Immature natural killer cell (primary cell): ENCODE results near the gene RAB13. TPM values are rescaled to one million over a fixed set of nuclear protein-coding genes. Genes with fewer than 3 reads are reported as not detected.
"Not testable (repeated sequence)": the region's sequence is repeated elsewhere in the genome, so short reads cannot be mapped to it uniquely, and the experiment has no call there.

ENCODE experiments used
- DNase-seq, 3 donors: peaks; one replicate each; pipeline ENCODE4 v3.0.0; 2022; ENCODE audit warnings: mixed read lengths in 1 of 3
- H3K27ac Mint-ChIP-seq, 6 donors: one replicate each; pipeline ENCODE4 v1.8.0; 2020; ENCODE audit warnings: mixed read lengths in 6 of 6, mild to moderate bottlenecking in 5 of 6, inconsistent platforms in 4 of 6, moderate library complexity in 3 of 6
- H3K27me3 Mint-ChIP-seq, 3 donors: one replicate each; pipeline ENCODE4 v1.8.0; 2020 to 2021; ENCODE audit warnings: low read depth in 3 of 3, mild to moderate bottlenecking in 3 of 3, mixed read lengths in 3 of 3, moderate library complexity in 3 of 3, inconsistent platforms in 1 of 3
- H3K36me3 Mint-ChIP-seq, 3 donors: one replicate each; pipeline ENCODE4 v1.8.0; 2020; ENCODE audit warnings: mixed read lengths in 3 of 3, inconsistent platforms in 2 of 3, mild to moderate bottlenecking in 2 of 3
- H3K4me1 Mint-ChIP-seq, 2 donors: one replicate each; pipeline ENCODE4 v1.8.0; 2020; ENCODE audit warnings: inconsistent platforms in 2 of 2, mild to moderate bottlenecking in 2 of 2, mixed read lengths in 2 of 2, moderate library complexity in 1 of 2
- H3K4me3 Mint-ChIP-seq, 5 donors: one replicate each; pipeline ENCODE4 v1.8.0; 2020; ENCODE audit warnings: mild to moderate bottlenecking in 5 of 5, mixed read lengths in 5 of 5, inconsistent platforms in 3 of 5, moderate library complexity in 3 of 5
- H3K9me3 Mint-ChIP-seq, 6 donors: one replicate each; pipeline ENCODE4 v1.8.0; 2020; ENCODE audit warnings: mild to moderate bottlenecking in 6 of 6, mixed read lengths in 6 of 6, inconsistent platforms in 4 of 6, moderate library complexity in 3 of 6
- polyA plus RNA-seq, 3 donors: library from polyadenylated mRNA; unstranded; fragments of 300-500 nt; fragmentation: Illumina TruSeq; gene quantifications; one replicate each; pipeline ENCODE4 v1.2.3, GENCODE V29; 2021

Gene RAB13
- not detected for polyA plus RNA-seq

- DNase-seq, result no peak
- peak within 1 kb of the TSS; percentile 2 to 70 (median 40) for H3K4me3 Mint-ChIP-seq
- no peaks in the 10 kb centered on the region for H3K9me3 Mint-ChIP-seq
- H3K36me3 Mint-ChIP-seq, result peaks cover under 1 to 4% (median 2%) of the 10 kb centered on the region in 3 donors
- peak within 1 kb of the TSS; percentile 69 to 89 (median 84) for H3K27ac Mint-ChIP-seq
- H3K27me3 Mint-ChIP-seq, result peaks cover 15 to 22% (median 16%) of the 10 kb centered on the region in 3 donors
- peaks cover 23 to 27% of the 10 kb centered on the region in 2 donors for H3K4me1 Mint-ChIP-seq
Observed at GRCh38 chr1:153985941-153986761, at the start of gene RAB13. Gene RAB13, minus strand, starts transcription at chr1:153986339. Its CDS starts 103 bp downstream, at chr1:153986236.

GRCh38 chr1:154033697-154034096 lies 47.6 kb upstream of the RAB13 start:
- not testable (repeated sequence) for H3K4me1 Mint-ChIP-seq, H3K27me3 Mint-ChIP-seq, DNase-seq, H3K36me3 Mint-ChIP-seq, H3K9me3 Mint-ChIP-seq, H3K27ac Mint-ChIP-seq, H3K4me3 Mint-ChIP-seq

- H3K27ac Mint-ChIP-seq, result peak overlapping the region in 1 of 6 donors; percentile 16
- no peak overlapping the region for H3K4me3 Mint-ChIP-seq
- H3K9me3 Mint-ChIP-seq, result no peaks in the 10 kb centered on the region
- H3K4me1 Mint-ChIP-seq, result no peaks in the 10 kb centered on the region
- peaks cover 0 to 6% (median 0%) of the 10 kb centered on the region in 3 donors for H3K36me3 Mint-ChIP-seq
- DNase-seq, result no peak
- no peaks in the 10 kb centered on the region for H3K27me3 Mint-ChIP-seq
Observed at GRCh38 chr1:154019940-154020339, 33.8 kb upstream of the RAB13 start.

- H3K36me3 Mint-ChIP-seq, result peaks cover 0 to 6% (median 0%) of the 10 kb centered on the region in 3 donors
- no peaks in the 10 kb centered on the region for H3K9me3 Mint-ChIP-seq
- H3K27me3 Mint-ChIP-seq, result no peaks in the 10 kb centered on the region
- no peaks in the 10 kb centered on the region for H3K4me1 Mint-ChIP-seq
- no peak overlapping the region for H3K27ac Mint-ChIP-seq
- no peak overlapping the region for H3K4me3 Mint-ChIP-seq
- no peak for DNase-seq
Observed at GRCh38 chr1:154019269-154019668, 33.1 kb upstream of the RAB13 start.

GRCh38 chr1:154014154-154014907 lies 28.2 kb upstream of the RAB13 start:
- DNase-seq, result no peak
- Mint-ChIP-seq H3K4me3 (no peak overlapping the region), H3K27ac (peak overlapping the region in 1 of 6 donors; percentile 2), H3K4me1 (no peaks in the 10 kb centered on the region), H3K27me3 (no peaks in the 10 kb centered on the region), H3K36me3 (peaks cover 0 to 11% (median 0%) of the 10 kb centered on the region in 3 donors), H3K9me3 (no peaks in the 10 kb centered on the region)

GRCh38 chr1:154012543-154012942 lies 26.4 kb upstream of the RAB13 start:
- not testable (repeated sequence) for H3K36me3 Mint-ChIP-seq, H3K9me3 Mint-ChIP-seq, H3K27me3 Mint-ChIP-seq, H3K27ac Mint-ChIP-seq, H3K4me3 Mint-ChIP-seq, DNase-seq, H3K4me1 Mint-ChIP-seq

GRCh38 chr1:154012129-154012528 lies 26.0 kb upstream of the RAB13 start:
- Mint-ChIP-seq H3K4me1 (no peaks in the 10 kb centered on the region), H3K36me3 (peaks cover 0 to 5% (median 0%) of the 10 kb centered on the region in 3 donors), H3K27me3 (no peaks in the 10 kb centered on the region), H3K27ac (no peak overlapping the region), H3K9me3 (no peaks in the 10 kb centered on the region), H3K4me3 (no peak overlapping the region)
- DNase-seq, result no peak

- no peak overlapping the region for H3K27ac Mint-ChIP-seq
- no peaks in the 10 kb centered on the region for H3K27me3 Mint-ChIP-seq
- H3K4me3 Mint-ChIP-seq, result no peak overlapping the region
- H3K4me1 Mint-ChIP-seq, result no peaks in the 10 kb centered on the region
- DNase-seq, result no peak
- no peaks in the 10 kb centered on the region for H3K36me3 Mint-ChIP-seq
- H3K9me3 Mint-ChIP-seq, result no peaks in the 10 kb centered on the region
Observed at GRCh38 chr1:154006136-154006535, 20.0 kb upstream of the RAB13 start.

GRCh38 chr1:154000420-154000819 lies 14.3 kb upstream of the RAB13 start:
- no peak for DNase-seq
- Mint-ChIP-seq H3K4me1 (peaks cover 0 to 4% of the 10 kb centered on the region in 2 donors), H3K4me3 (no peak overlapping the region), H3K27me3 (peaks cover 0 to 4% (median 0%) of the 10 kb centered on the region in 3 donors), H3K27ac (no peak overlapping the region), H3K9me3 (no peaks in the 10 kb centered on the region), H3K36me3 (peaks cover under 1 to 5% (median 4%) of the 10 kb centered on the region in 3 donors)

GRCh38 chr1:153996882-153997281 lies 10.7 kb upstream of the RAB13 start:
- not testable (repeated sequence) for H3K9me3 Mint-ChIP-seq, H3K4me3 Mint-ChIP-seq, DNase-seq, H3K27me3 Mint-ChIP-seq, H3K27ac Mint-ChIP-seq
- peaks cover 12 to 17% (median 13%) of the 10 kb centered on the region in 3 donors for H3K36me3 Mint-ChIP-seq
- peaks cover 10 to 25% of the 10 kb centered on the region in 2 donors for H3K4me1 Mint-ChIP-seq

GRCh38 chr1:153995640-153996039 lies 9.5 kb upstream of the RAB13 start:
- no peak for DNase-seq
- Mint-ChIP-seq H3K27me3 (peaks cover 3 to 11% (median 8%) of the 10 kb centered on the region in 3 donors), H3K36me3 (peaks cover 20 to 27% (median 21%) of the 10 kb centered on the region in 3 donors), H3K4me3 (no peak overlapping the region), H3K27ac (peak overlapping the region in 5 of 6 donors; percentile 40 to 76 (median 70)), H3K4me1 (peaks cover 21 to 38% of the 10 kb centered on the region in 2 donors), H3K9me3 (no peaks in the 10 kb centered on the region)

- Mint-ChIP-seq H3K4me3 (no peak overlapping the region), H3K36me3 (peaks cover 20 to 27% (median 25%) of the 10 kb centered on the region in 3 donors), H3K27ac (peak overlapping the region in 4 of 6 donors; percentile 40 to 76 (median 70)), H3K4me1 (peaks cover 25 to 42% of the 10 kb centered on the region in 2 donors), H3K9me3 (no peaks in the 10 kb centered on the region), H3K27me3 (peaks cover 7 to 15% (median 11%) of the 10 kb centered on the region in 3 donors)
- DNase-seq, result no peak
Observed at GRCh38 chr1:153995202-153995601, 9.1 kb upstream of the RAB13 start.

GRCh38 chr1:153991806-153992205 lies 5.7 kb upstream of the RAB13 start:
- H3K9me3 Mint-ChIP-seq, result no peaks in the 10 kb centered on the region
- peak overlapping the region; percentile 98 to 100 (median 99) for H3K27ac Mint-ChIP-seq
- H3K4me3 Mint-ChIP-seq, result peak overlapping the region; percentile 95 to 99 (median 98)
- H3K27me3 Mint-ChIP-seq, result peaks cover 7 to 18% (median 7%) of the 10 kb centered on the region in 3 donors
- peaks cover 20 to 27% (median 25%) of the 10 kb centered on the region in 3 donors for H3K36me3 Mint-ChIP-seq
- no peak for DNase-seq
- H3K4me1 Mint-ChIP-seq, result peaks cover 33 to 48% of the 10 kb centered on the region in 2 donors

GRCh38 chr1:153991151-153991630 lies 5.1 kb upstream of the RAB13 start:
- no peak for DNase-seq
- Mint-ChIP-seq H3K27ac (peak overlapping the region; percentile 98 to 100 (median 99)), H3K9me3 (no peaks in the 10 kb centered on the region), H3K4me1 (peaks cover 38 to 55% of the 10 kb centered on the region in 2 donors), H3K27me3 (peaks cover 7 to 21% (median 7%) of the 10 kb centered on the region in 3 donors), H3K36me3 (peaks cover 20 to 27% (median 25%) of the 10 kb centered on the region in 3 donors), H3K4me3 (peak overlapping the region; percentile 95 to 99 (median 98))
